Astrocyte (in vitro differentiated cells and primary cell): ENCODE results near the gene DUSP28. TPM values are rescaled to one million over a fixed set of nuclear protein-coding genes. Genes with fewer than 3 reads are reported as not detected.
"Not testable (repeated sequence)": the region's sequence is repeated elsewhere in the genome, so short reads cannot be mapped to it uniquely, and the experiment has no call there.

Experiments
- DNase-seq: peaks from one replicate; pipeline ENCODE4 v3.0.0-alpha.2; 2010; ENCODE audit warnings: low read depth
- FAIRE-seq: peaks from 2 replicates; lab custom pipeline; 2011; peaks lifted over from hg19 to GRCh38; lab: Jason Lieb, UNC
- H2AFZ ChIP-seq: 2 replicates; pipeline ENCODE4 v1.6.0; 2012; ENCODE audit warnings: low read depth, low read length, inconsistent platforms
- H3K27ac ChIP-seq: 2 replicates; pipeline ENCODE4 v1.5.1; 2011; ENCODE audit warnings: low read depth, low read length, inconsistent platforms
- H3K27me3 ChIP-seq: 2 replicates; pipeline ENCODE4 v1.6.0; 2011; ENCODE audit warnings: low read length, inconsistent platforms; ENCODE audit not compliant: insufficient read depth
- H3K36me3 ChIP-seq: 2 replicates; pipeline ENCODE4 v1.5.1; 2011; ENCODE audit warnings: low read length, inconsistent platforms; ENCODE audit not compliant: insufficient read depth
- H3K4me1 ChIP-seq: 2 replicates; pipeline ENCODE4 v1.5.1; 2011; ENCODE audit warnings: low read length, inconsistent platforms; ENCODE audit not compliant: insufficient read depth
- H3K4me2 ChIP-seq: 2 replicates; pipeline ENCODE4 v1.6.0; 2012; ENCODE audit warnings: low read length, inconsistent platforms
- H3K4me3 ChIP-seq: 2 replicates; pipeline ENCODE4 v1.5.1; 2011; ENCODE audit warnings: low read depth, mild to moderate bottlenecking, low read length, inconsistent platforms; ENCODE audit not compliant: insufficient read depth
- H3K79me2 ChIP-seq: 2 replicates; pipeline ENCODE4 v1.6.0; 2012; ENCODE audit warnings: mild to moderate bottlenecking, low read length, inconsistent platforms; ENCODE audit not compliant: insufficient read depth
- H3K9ac ChIP-seq: 2 replicates; pipeline ENCODE4 v1.6.0; 2012; ENCODE audit warnings: mild to moderate bottlenecking, low read length, inconsistent platforms
- H3K9me3 ChIP-seq: 2 replicates; pipeline ENCODE4 v1.5.1; 2012; ENCODE audit warnings: low read depth, mild to moderate bottlenecking, low read length, inconsistent platforms; ENCODE audit not compliant: insufficient read depth
- H4K20me1 ChIP-seq: 2 replicates; pipeline ENCODE4 v1.6.0; 2012; ENCODE audit warnings: low read length, inconsistent platforms; ENCODE audit not compliant: insufficient read depth
- H3K27ac Mint-ChIP-seq: one replicate; pipeline ENCODE4 v1.8.0; 2021; ENCODE audit warnings: mild to moderate bottlenecking, mixed read lengths; ENCODE audit not compliant: unreplicated experiment
- H3K27me3 Mint-ChIP-seq: one replicate; pipeline ENCODE4 v1.8.0; 2021; ENCODE audit warnings: low read depth, mixed read lengths; ENCODE audit not compliant: unreplicated experiment
- H3K36me3 Mint-ChIP-seq: one replicate; pipeline ENCODE4 v1.8.0; 2021; ENCODE audit warnings: low read depth, mixed read lengths; ENCODE audit not compliant: unreplicated experiment
- H3K4me1 Mint-ChIP-seq: one replicate; pipeline ENCODE4 v1.8.0; 2021; ENCODE audit warnings: low read depth, mixed read lengths; ENCODE audit not compliant: unreplicated experiment
- H3K4me3 Mint-ChIP-seq: one replicate; pipeline ENCODE4 v1.8.0; 2021; ENCODE audit warnings: mild to moderate bottlenecking, moderate library complexity, mixed read lengths; ENCODE audit not compliant: unreplicated experiment
- H3K9me3 Mint-ChIP-seq: one replicate; pipeline ENCODE4 v1.8.0; 2021; ENCODE audit warnings: mild to moderate bottlenecking, mixed read lengths; ENCODE audit not compliant: unreplicated experiment
- EZH2 ChIP-seq: IDR thresholded peaks from 2 replicates; pipeline ENCODE4 v1.6.1; 2012; ENCODE audit warnings: mild to moderate bottlenecking, low read length, inconsistent platforms; ENCODE audit not compliant: insufficient read depth
- total RNA-seq: library from RNA; stranded (reverse); gene quantifications from 2 replicates; pipeline ENCODE4 v1.2.1, GENCODE V29; 2021
- TF ChIP-seq, protein P1 (sequence below): IDR thresholded peaks from 2 replicates; pipeline ENCODE4 v1.5.1; 2011; ENCODE audit warnings: low read depth, mild to moderate bottlenecking, inconsistent platforms, low read length, moderate library complexity; ENCODE audit not compliant: insufficient read depth

DUSP28 gene
- total RNA-seq, 1 donor from 2014 or later, result 4.1 TPM

DNA sequence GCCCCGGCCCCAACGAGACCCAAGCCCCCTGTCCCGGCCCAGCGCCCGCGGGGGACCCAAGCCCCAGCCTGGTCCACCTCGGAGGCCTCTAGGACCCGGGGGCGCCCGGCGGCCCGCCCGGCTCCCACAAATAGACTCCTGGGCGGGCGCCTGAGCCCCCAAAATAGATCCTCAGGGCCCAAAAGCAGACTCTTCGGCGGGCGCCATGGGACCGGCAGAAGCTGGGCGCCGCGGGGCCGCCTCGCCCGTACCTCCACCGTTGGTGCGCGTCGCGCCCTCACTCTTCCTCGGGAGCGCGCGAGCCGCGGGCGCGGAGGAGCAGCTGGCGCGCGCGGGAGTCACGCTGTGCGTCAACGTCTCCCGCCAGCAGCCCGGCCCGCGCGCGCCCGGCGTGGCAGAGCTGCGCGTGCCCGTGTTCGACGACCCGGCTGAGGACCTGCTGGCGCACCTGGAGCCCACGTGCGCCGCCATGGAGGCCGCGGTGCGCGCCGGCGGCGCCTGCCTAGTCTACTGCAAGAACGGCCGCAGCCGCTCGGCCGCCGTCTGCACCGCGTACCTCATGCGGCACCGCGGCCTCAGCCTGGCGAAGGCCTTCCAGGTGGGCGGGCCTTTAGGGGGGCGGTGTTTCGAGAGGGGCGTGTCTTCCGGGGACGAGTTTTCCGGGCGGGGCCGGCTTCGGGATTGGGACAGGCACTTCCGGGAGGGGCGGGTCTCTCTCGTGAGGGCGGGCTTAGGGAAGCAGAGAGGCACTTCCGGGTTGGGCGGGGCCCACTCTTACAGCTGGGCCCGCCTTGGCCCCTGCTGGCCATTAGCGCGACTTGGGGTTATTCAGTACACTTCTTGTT is 545 bp downstream of the DUSP28 start:
- Mint-ChIP-seq H3K27ac (peak overlapping the region; percentile 55), H3K27me3 (peaks cover 2% of the 10 kb centered on the region), H3K4me1 (peaks cover 11% of the 10 kb centered on the region), H3K36me3 (peaks cover 5% of the 10 kb centered on the region), H3K9me3 (no peaks in the 10 kb centered on the region), H3K4me3 (peak overlapping the region; percentile 85)
- peak overlapping the region; percentile 78 for H3K27ac ChIP-seq
- DNase-seq (peak; percentile 92), FAIRE-seq (no peak)
- peaks cover 28% of the 10 kb centered on the region for H3K79me2 ChIP-seq
- no peaks in the 10 kb centered on the region for H3K36me3 ChIP-seq
- H3K4me2 ChIP-seq, result peak overlapping the region; percentile 88
- no peak for TF ChIP-seq EZH2
- TF ChIP-seq, protein P1, sequence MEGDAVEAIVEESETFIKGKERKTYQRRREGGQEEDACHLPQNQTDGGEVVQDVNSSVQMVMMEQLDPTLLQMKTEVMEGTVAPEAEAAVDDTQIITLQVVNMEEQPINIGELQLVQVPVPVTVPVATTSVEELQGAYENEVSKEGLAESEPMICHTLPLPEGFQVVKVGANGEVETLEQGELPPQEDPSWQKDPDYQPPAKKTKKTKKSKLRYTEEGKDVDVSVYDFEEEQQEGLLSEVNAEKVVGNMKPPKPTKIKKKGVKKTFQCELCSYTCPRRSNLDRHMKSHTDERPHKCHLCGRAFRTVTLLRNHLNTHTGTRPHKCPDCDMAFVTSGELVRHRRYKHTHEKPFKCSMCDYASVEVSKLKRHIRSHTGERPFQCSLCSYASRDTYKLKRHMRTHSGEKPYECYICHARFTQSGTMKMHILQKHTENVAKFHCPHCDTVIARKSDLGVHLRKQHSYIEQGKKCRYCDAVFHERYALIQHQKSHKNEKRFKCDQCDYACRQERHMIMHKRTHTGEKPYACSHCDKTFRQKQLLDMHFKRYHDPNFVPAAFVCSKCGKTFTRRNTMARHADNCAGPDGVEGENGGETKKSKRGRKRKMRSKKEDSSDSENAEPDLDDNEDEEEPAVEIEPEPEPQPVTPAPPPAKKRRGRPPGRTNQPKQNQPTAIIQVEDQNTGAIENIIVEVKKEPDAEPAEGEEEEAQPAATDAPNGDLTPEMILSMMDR, result no peak
- H3K27me3 ChIP-seq, result no peaks in the 10 kb centered on the region
- no peaks in the 10 kb centered on the region for H3K9me3 ChIP-seq
- peaks cover 23% of the 10 kb centered on the region for H4K20me1 ChIP-seq
- H2AFZ ChIP-seq, result peak overlapping the region; percentile 61
- peak overlapping the region; percentile 63 for H3K4me3 ChIP-seq
- H3K9ac ChIP-seq, result peak overlapping the region; percentile 84
- H3K4me1 ChIP-seq, result peaks cover 39% of the 10 kb centered on the region

DNA sequence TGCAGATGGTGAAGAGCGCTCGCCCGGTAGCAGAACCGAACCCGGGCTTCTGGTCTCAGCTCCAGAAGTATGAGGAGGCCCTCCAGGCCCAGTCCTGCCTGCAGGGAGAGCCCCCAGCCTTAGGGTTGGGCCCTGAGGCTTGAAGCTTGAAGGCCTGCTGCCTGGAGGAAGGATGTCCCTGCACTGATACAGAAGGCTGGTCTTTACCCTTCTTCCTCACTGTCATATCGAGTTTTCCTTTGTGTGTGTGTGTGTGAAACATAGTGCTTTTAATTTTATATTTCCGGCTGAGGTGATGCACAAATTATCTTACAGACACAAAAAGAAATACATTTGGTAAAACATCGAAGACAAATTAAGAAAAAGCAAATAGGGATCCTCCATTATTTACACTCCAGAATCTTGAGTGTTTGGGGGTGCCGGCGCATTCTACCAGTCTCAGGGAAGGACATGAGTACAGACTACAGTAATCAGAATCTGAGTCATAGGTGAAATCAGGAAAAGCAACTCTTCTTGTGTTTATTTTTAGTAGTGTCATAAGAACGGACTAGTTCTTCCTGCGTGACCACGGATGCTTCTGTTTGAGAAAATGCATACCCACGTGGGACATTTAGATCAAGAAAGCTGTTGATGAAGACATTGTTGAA is 1.3 kb downstream of the DUSP28 start:
- no peak for FAIRE-seq

DNA sequence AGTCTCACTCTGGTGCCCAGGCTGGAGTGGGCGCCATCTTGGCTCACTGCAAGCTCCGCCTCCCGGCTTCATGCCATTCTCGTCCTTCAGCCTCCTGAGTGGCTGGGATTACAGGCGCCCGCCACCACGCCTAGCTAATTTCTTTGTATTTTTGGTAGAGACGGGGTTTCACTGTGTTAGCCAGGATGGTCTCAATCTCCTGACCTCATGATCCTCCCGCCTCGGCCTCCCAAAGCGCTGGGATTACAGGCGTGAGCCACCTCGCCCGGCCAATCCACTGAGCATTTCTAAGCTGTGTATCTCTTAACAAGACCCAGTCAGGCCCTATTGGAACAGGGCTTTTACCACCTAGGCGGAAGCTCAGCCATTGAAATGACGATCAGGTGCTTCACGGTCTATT is 3.1 kb downstream of the DUSP28 start:
- H3K27ac Mint-ChIP-seq, result not testable (repeated sequence)

More for the DNA sequence above, 1.3 kb downstream of the DUSP28 start:
- peaks cover 2% of the 10 kb centered on the region for H3K27me3 Mint-ChIP-seq
- peak overlapping the region; percentile 61 for H2AFZ ChIP-seq
- H3K27me3 ChIP-seq, result no peaks in the 10 kb centered on the region
- peak overlapping the region; percentile 77 for H3K9ac ChIP-seq
- H3K4me3 Mint-ChIP-seq, result peak overlapping the region; percentile 85
- H3K9me3 ChIP-seq, result no peaks in the 10 kb centered on the region
- H3K27ac Mint-ChIP-seq, result peak overlapping the region; percentile 55
- DNase-seq, result peak; percentile 68
- TF ChIP-seq EZH2, result no peak
- peaks cover 23% of the 10 kb centered on the region for H4K20me1 ChIP-seq
- no peaks in the 10 kb centered on the region for H3K9me3 Mint-ChIP-seq
- peaks cover 15% of the 10 kb centered on the region for H3K4me1 Mint-ChIP-seq
- H3K36me3 Mint-ChIP-seq, result peaks cover 5% of the 10 kb centered on the region
- peaks cover 24% of the 10 kb centered on the region for H3K79me2 ChIP-seq
- H3K4me1 ChIP-seq, result peaks cover 45% of the 10 kb centered on the region
- peak overlapping the region; percentile 88 for H3K4me2 ChIP-seq
- peak overlapping the region; percentile 77 for H3K27ac ChIP-seq
- no peaks in the 10 kb centered on the region for H3K36me3 ChIP-seq
- H3K4me3 ChIP-seq, result peak overlapping the region; percentile 63

More for the DNA sequence above, 3.1 kb downstream of the DUSP28 start:
- H3K9me3 ChIP-seq, H3K36me3 Mint-ChIP-seq, H3K36me3 ChIP-seq, FAIRE-seq, H3K9ac ChIP-seq, H2AFZ ChIP-seq, H3K27me3 Mint-ChIP-seq, H3K9me3 Mint-ChIP-seq, H3K27me3 ChIP-seq, H3K4me3 Mint-ChIP-seq, H3K4me2 ChIP-seq, H3K4me3 ChIP-seq, DNase-seq, H3K27ac ChIP-seq: not testable (repeated sequence)
- peaks cover 20% of the 10 kb centered on the region for H3K4me1 Mint-ChIP-seq
- peaks cover 45% of the 10 kb centered on the region for H3K4me1 ChIP-seq
- H3K79me2 ChIP-seq, result peaks cover 12% of the 10 kb centered on the region
- peaks cover 17% of the 10 kb centered on the region for H4K20me1 ChIP-seq
